ENCODE results near the gene CRMP1.
"Not testable (repeated sequence)": the region's sequence is repeated elsewhere in the genome, so short reads cannot be mapped to it uniquely, and the experiment has no call there.

CRMP1 gene

GRCh38 chr4:5816851-5817375 lies 76.0 kb downstream of the CRMP1 start:
- no peak for DNase-seq

GRCh38 chr4:5816101-5816500 lies 76.8 kb downstream of the CRMP1 start:
- no peak for DNase-seq

- DNase-seq: no peak
Measured at GRCh38 chr4:5815641-5816040, 77.2 kb downstream of the CRMP1 start.

GRCh38 chr4:5814421-5814820 lies 78.5 kb downstream of the CRMP1 start:
- no peak for DNase-seq

GRCh38 chr4:5813882-5814255 lies 79.0 kb downstream of the CRMP1 start:
- no peak for DNase-seq

GRCh38 chr4:5812506-5813229 lies 80.2 kb downstream of the CRMP1 start:
- DNase-seq: peak; percentile 37

GRCh38 chr4:5812057-5812456 lies 80.8 kb downstream of the CRMP1 start:
- not testable (repeated sequence) for DNase-seq

GRCh38 chr4:5810770-5811430 lies 82.0 kb downstream of the CRMP1 start:
- no peak for DNase-seq

- DNase-seq: no peak
Measured at GRCh38 chr4:5810151-5810550, 82.7 kb downstream of the CRMP1 start.

- no peak for DNase-seq
Measured at GRCh38 chr4:5809216-5809776, 83.6 kb downstream of the CRMP1 start.

- DNase-seq: no peak
Measured at GRCh38 chr4:5808081-5808741, 84.7 kb downstream of the CRMP1 start.

GRCh38 chr4:5805270-5805669 lies 87.6 kb downstream of the CRMP1 start:
- no peak for DNase-seq

- no peak for DNase-seq
Measured at GRCh38 chr4:5804656-5805055, 88.2 kb downstream of the CRMP1 start.

- DNase-seq: no peak
Measured at GRCh38 chr4:5802565-5802964, 90.3 kb downstream of the CRMP1 start.

- DNase-seq: no peak
Measured at GRCh38 chr4:5801696-5802095, 91.2 kb downstream of the CRMP1 start.

GRCh38 chr4:5800496-5800895 lies 92.4 kb downstream of the CRMP1 start:
- no peak for DNase-seq

GRCh38 chr4:5799406-5799805 lies 93.5 kb downstream of the CRMP1 start:
- no peak for DNase-seq

- no peak for DNase-seq
Measured at GRCh38 chr4:5798946-5799345, 93.9 kb downstream of the CRMP1 start.

- no peak for DNase-seq
Measured at GRCh38 chr4:5798462-5798861, 94.4 kb downstream of the CRMP1 start.

- DNase-seq: no peak
Measured at GRCh38 chr4:5797866-5798265, 95.0 kb downstream of the CRMP1 start.

- no peak for DNase-seq
Measured at GRCh38 chr4:5796976-5797375, 95.9 kb downstream of the CRMP1 start.

GRCh38 chr4:5795580-5795979 lies 97.3 kb downstream of the CRMP1 start:
- DNase-seq: no peak

GRCh38 chr4:5793514-5793913 lies 99.4 kb downstream of the CRMP1 start:
- DNase-seq: no peak

GRCh38 chr4:5791654-5792053 lies 101.2 kb downstream of the CRMP1 start:
- DNase-seq: no peak

All from CD4-positive, alpha-beta T cell treated with Interleukin-10 for 1 hour (primary cell).